GM23248 (cell line): ENCODE measurements around the gene TMEM131. TPM values are rescaled to one million over a fixed set of nuclear protein-coding genes. Genes with fewer than 3 reads are reported as not detected.
"Not testable (repeated sequence)": the region's sequence is repeated elsewhere in the genome, so short reads cannot be mapped to it uniquely, and the experiment has no call there.

ENCODE experiments used
- DNase-seq: peaks from one replicate; pipeline ENCODE4 v3.0.0-alpha.2; 2015
- H2AFZ ChIP-seq: fragments of 200-600 bp; sonication (generic); 2 replicates; pipeline ENCODE4 v1.6.1; 2016; ENCODE audit warnings: antibody characterized with exemption
- H3F3A ChIP-seq: fragments of 200-600 bp; sonication (generic); 2 replicates; pipeline ENCODE4 v1.6.1; 2016; ENCODE audit warnings: mild to moderate bottlenecking, antibody characterized with exemption, mixed run types; ENCODE audit not compliant: insufficient read depth
- H3K27ac ChIP-seq: fragments of 200-600 bp; sonication (generic); 2 replicates; pipeline ENCODE4 v1.5.1; 2016; ENCODE audit warnings: mild to moderate bottlenecking
- H3K27me3 ChIP-seq: fragments of 200-600 bp; sonication (generic); replicated peaks from 2 replicates; pipeline ENCODE4 v1.6.1; 2016; ENCODE audit warnings: mild to moderate bottlenecking; ENCODE audit not compliant: insufficient read depth
- H3K36me3 ChIP-seq: fragments of 200-600 bp; sonication (generic); 2 replicates; pipeline ENCODE4 v1.6.1; 2016; ENCODE audit warnings: low read depth, mild to moderate bottlenecking
- H3K4me1 ChIP-seq: fragments of 200-600 bp; sonication (generic); 2 replicates; pipeline ENCODE4 v1.6.1; 2016; ENCODE audit warnings: mild to moderate bottlenecking; ENCODE audit not compliant: insufficient read depth
- H3K4me2 ChIP-seq: fragments of 200-600 bp; sonication (generic); one replicate; pipeline ENCODE4 v1.6.1; 2016; ENCODE audit warnings: mild to moderate bottlenecking; ENCODE audit not compliant: unreplicated experiment
- H3K4me3 ChIP-seq: fragments of 200-600 bp; sonication (generic); 2 replicates; pipeline ENCODE4 v1.5.1; 2016; ENCODE audit warnings: mild to moderate bottlenecking
- H3K79me2 ChIP-seq: fragments of 200-600 bp; sonication (generic); 2 replicates; pipeline ENCODE4 v1.6.1; 2016; ENCODE audit warnings: mild to moderate bottlenecking; ENCODE audit not compliant: insufficient read depth
- H3K9ac ChIP-seq: fragments of 200-600 bp; sonication (generic); 2 replicates; pipeline ENCODE4 v1.6.1; 2016; ENCODE audit warnings: mild to moderate bottlenecking
- H3K9me2 ChIP-seq: fragments of 200-600 bp; sonication (generic); 2 replicates; pipeline ENCODE4 v1.6.1; 2016; ENCODE audit warnings: mixed run types, mild to moderate bottlenecking, moderate library complexity; ENCODE audit not compliant: insufficient read depth
- H3K9me3 ChIP-seq: fragments of 200-600 bp; sonication (generic); one replicate; pipeline ENCODE4 v1.6.1; 2017; ENCODE audit warnings: low read depth
- H4K20me1 ChIP-seq: fragments of 200-600 bp; sonication (generic); 2 replicates; pipeline ENCODE4 v1.6.0; 2016; ENCODE audit not compliant: insufficient read depth
- EZH2 ChIP-seq: fragments of 200-600 bp; sonication (generic); IDR thresholded peaks from 2 replicates; pipeline ENCODE4 v1.6.1; 2018; ENCODE audit warnings: antibody characterized with exemption, mild to moderate bottlenecking; ENCODE audit not compliant: insufficient read depth, poor library complexity, severe bottlenecking
- EZH2phosphoT487 ChIP-seq: fragments of 200-600 bp; sonication (generic); IDR thresholded peaks from 2 replicates; pipeline ENCODE4 v1.6.1; 2018; ENCODE audit warnings: antibody characterized with exemption, moderate library complexity, mild to moderate bottlenecking, low read depth; ENCODE audit not compliant: insufficient read depth
- WGBS, 2 experiments: methylation state at CpG; one replicate each; pipeline ENCODE4 v1.1.6; 2015 to 2017; ENCODE audit warnings: low lambda C conversion rate in 2 of 2, low coverage in 1 of 2; ENCODE audit errors: missing lambda C conversion rate in 2 of 2; 5-methylcytosine and 5-hydroxymethylcytosine counted together
- in situ Hi-C: fragments of 300-500 bp; cut with MboI; formaldehyde crosslinking; loops from 2 replicates; pipeline ENCODE4 v1.15.0; 2020
- polyA plus RNA-seq: library from polyadenylated mRNA; unstranded; fragments of >200 nt; fragmentation: Nextera tagmentation; extraction: Ambion mirVana; gene quantifications from 2 replicates; pipeline ENCODE4 v1.2.1, GENCODE V29; 2016
- total RNA-seq: library from RNA; depleted of rRNA; stranded (reverse); fragments of >200 nt; shearing (Covaris generic); gene quantifications from 2 replicates; pipeline ENCODE4 v1.2.3, GENCODE V29; 2014

Gene TMEM131
- total and polyA plus RNA-seq, 2 experiments from 2014 or later = 15.7 to 16.4 TPM

DNA sequence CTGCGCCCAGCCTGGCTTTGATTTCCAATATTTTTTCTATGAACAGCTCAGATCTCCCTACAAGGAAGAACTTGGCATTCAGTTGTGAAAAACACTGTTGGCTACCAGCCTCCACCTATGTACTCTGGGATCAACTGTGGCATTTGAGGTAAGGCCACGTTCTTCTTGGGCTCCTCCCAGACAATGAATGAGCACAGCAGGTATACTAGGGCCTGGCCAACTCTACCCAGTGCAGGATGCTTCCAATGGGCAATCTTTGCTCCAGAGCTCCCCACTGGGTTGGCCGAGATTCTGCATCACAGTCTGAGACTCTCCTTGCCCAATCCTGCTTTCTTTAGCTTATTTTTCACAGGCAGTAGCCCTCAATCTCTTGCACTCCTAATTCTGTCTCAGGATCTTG lies 75.9 kb downstream of the TMEM131 start:
- Histone ChIP-seq H4K20me1 (peaks cover 4% of the 10 kb centered on the region; the same call in 1 of the 2 replicates), H3K79me2 (peaks cover 82% of the 10 kb centered on the region)
- 82 to 88% methylated on average over 3 of the region's 3 CpGs for WGBS, 2 experiments

DNA sequence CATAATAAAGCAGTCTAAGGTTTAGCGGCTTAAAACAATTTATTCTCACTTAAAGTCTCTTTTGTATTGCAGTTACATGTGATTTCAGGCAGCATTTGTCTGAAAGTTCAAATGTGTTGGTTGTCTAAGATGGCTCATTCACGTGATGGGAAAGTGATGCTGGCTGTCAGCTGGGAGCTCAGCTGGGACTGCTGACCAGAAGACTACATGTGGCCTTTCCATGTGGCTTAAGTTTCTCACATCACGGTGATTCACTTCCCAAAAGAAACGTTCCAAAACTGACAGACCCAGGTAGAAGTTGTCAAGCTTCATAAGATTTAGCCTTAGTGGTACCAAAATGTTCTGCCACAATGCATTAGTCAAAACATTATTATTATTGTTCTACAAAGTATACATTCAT lies 76.9 kb downstream of the TMEM131 start:
- Histone ChIP-seq H3K27ac (no peak overlapping the region), H3K27me3 (no peaks in the 10 kb centered on the region), H3K9me3 (no peaks in the 10 kb centered on the region), H3K4me3 (no peak overlapping the region), H3K36me3 (no peaks in the 10 kb centered on the region; the same call in 1 of the 2 replicates), H3K9ac (no peak overlapping the region), H3K4me2 (no peak overlapping the region), H3K4me1 (no peaks in the 10 kb centered on the region), H3K79me2 (peaks cover 92% of the 10 kb centered on the region), H3F3A (peaks cover 3% of the 10 kb centered on the region; the same call in 1 of the 2 replicates), H3K9me2 (no peaks in the 10 kb centered on the region), H4K20me1 (peaks cover 4% of the 10 kb centered on the region; the same call in 1 of the 2 replicates), H2AFZ (no peak overlapping the region)
- no peak for TF ChIP-seq EZH2
- DNase-seq = no peak
- in situ Hi-C loops = no loop called here
- 96 to 98% methylated on average over 4 of the region's 4 CpGs for WGBS, 2 experiments

More for the DNA sequence above, 75.9 kb downstream of the TMEM131 start:
- Histone ChIP-seq H3F3A (peaks cover 3% of the 10 kb centered on the region; the same call in 1 of the 2 replicates), H3K4me2 (no peak overlapping the region), H3K27ac (no peak overlapping the region), H3K4me3 (no peak overlapping the region), H3K9me3 (no peaks in the 10 kb centered on the region), H3K27me3 (no peaks in the 10 kb centered on the region), H3K9ac (no peak overlapping the region), H2AFZ (no peak overlapping the region), H3K9me2 (no peaks in the 10 kb centered on the region), H3K36me3 (peaks cover under 1% of the 10 kb centered on the region; the same call in 1 of the 2 replicates), H3K4me1 (no peaks in the 10 kb centered on the region)
- no peak for DNase-seq
- in situ Hi-C loops = no loop called here
- TF ChIP-seq EZH2phosphoT487 (no peak), EZH2 (no peak)

DNA sequence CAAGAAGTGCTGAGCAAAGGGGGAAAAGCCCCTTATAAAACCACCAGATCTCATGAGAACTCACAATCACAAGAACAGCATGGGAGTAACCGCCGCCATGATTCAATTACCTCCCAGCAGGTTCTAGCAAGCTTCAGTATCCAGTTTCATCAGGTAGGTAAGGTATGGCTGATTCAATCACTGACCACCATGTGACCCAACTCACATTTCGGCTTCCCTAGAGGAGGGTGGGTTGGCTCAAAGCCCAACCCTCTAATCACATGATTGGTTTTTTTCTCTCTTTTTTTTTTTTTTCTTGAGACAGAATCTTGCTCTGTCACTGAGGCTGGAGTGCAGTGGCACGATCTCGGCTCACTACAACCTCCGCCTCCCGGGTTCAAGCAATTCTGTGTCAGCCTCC lies 78.1 kb downstream of the TMEM131 start:
- DNase-seq, H3K27ac ChIP-seq, H4K20me1 ChIP-seq, H3K27me3 ChIP-seq, in situ Hi-C loops, H2AFZ ChIP-seq, H3K9me3 ChIP-seq, H3K4me3 ChIP-seq, H3K9me2 ChIP-seq, H3K4me1 ChIP-seq, H3K4me2 ChIP-seq, H3F3A ChIP-seq, H3K9ac ChIP-seq, H3K36me3 ChIP-seq: not testable (repeated sequence)
- peaks cover 100% of the 10 kb centered on the region for H3K79me2 ChIP-seq
- 97 to 99% methylated on average over 6 to 7 of the region's 7 CpGs for WGBS, 2 experiments

DNA sequence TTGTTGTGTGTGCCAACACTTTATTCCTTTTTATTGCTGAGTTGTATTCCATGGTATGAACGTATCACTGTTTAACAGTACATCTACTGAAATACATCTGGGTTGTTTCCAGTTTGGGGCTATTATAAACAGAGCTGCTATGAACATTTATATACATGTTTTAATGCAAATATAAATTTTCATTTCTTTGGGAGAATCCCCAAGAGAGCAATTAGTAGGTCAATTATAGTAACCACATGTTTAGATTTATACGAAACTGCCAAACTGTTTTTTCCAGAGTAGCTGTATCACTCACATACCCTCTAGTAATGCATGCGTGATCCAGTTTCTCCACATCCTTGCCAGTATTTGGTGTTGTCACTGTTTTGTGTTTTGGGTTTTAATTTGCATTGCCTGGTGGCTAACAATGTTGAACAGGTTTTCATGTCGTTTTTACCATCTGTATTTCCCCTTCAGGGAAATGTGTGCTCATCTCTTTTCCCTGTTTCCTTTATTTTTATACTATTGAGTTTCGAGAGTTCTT lies 81.0 kb downstream of the TMEM131 start:
- Histone ChIP-seq H3K4me1 (peaks cover 18% of the 10 kb centered on the region), H4K20me1 (0 out of 2 replicates have a peak, but pooled peaks cover 9% of the 10 kb centered on the region), H3K27me3 (no peaks in the 10 kb centered on the region), H3K79me2 (peaks cover 100% of the 10 kb centered on the region), H2AFZ (no peak overlapping the region), H3K9ac (no peak overlapping the region), H3K9me2 (no peaks in the 10 kb centered on the region), H3F3A (peaks cover 20% of the 10 kb centered on the region), H3K27ac (no peak overlapping the region), H3K4me2 (no peak overlapping the region), H3K36me3 (no peaks in the 10 kb centered on the region; the same call in 1 of the 2 replicates), H3K9me3 (no peaks in the 10 kb centered on the region), H3K4me3 (no peak overlapping the region)
- DNase-seq = no peak
- TF ChIP-seq EZH2 (no peak), EZH2phosphoT487 (no peak)
- WGBS, 2 experiments = 74 to 77% methylated on average over 5 of the region's 5 CpGs
- in situ Hi-C loops = no loop called here

DNA sequence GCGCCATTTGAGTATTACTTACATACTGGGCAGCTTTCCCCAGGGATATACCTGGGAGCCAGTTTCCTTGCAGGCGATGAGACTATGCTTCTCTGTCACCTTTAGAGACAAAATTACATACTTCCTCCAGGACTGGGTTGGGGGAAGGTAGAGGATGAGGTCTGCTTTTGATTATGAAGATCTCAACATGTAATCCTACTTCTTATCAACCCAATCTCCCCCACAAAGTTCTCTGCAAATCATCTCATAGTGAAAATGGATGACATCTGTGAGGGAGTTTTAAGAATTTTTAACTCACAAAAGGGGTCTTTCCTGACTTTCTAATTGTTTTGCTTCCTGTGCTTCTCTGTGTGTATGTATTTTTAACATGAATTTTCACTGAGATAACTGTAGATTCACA lies 81.9 kb downstream of the TMEM131 start:
- Histone ChIP-seq H3F3A (peaks cover 20% of the 10 kb centered on the region), H3K36me3 (no peaks in the 10 kb centered on the region), H3K4me2 (no peak overlapping the region), H3K79me2 (peaks cover 98% of the 10 kb centered on the region), H3K4me1 (peaks cover 18% of the 10 kb centered on the region), H3K9me2 (no peaks in the 10 kb centered on the region), H3K27ac (no peak overlapping the region), H3K27me3 (no peaks in the 10 kb centered on the region), H3K4me3 (no peak overlapping the region), H2AFZ (no peak overlapping the region), H3K9me3 (no peaks in the 10 kb centered on the region), H3K9ac (no peak overlapping the region), H4K20me1 (0 out of 2 replicates have a peak, but pooled peaks cover 9% of the 10 kb centered on the region)
- TF ChIP-seq EZH2 (no peak), EZH2phosphoT487 (no peak)
- 100% methylated on average over 2 of the region's 2 CpGs for WGBS, 2 experiments
- in situ Hi-C loops = no loop called here
- DNase-seq = no peak
